Measurements from ENCODE around the gene DCHS2. TPM values are rescaled to one million over a fixed set of nuclear protein-coding genes. Genes with fewer than 3 reads are reported as not detected.

The DCHS2 gene
- total and polyA plus RNA-seq, 5 experiments from 2014 or later, result not detected

DNA sequence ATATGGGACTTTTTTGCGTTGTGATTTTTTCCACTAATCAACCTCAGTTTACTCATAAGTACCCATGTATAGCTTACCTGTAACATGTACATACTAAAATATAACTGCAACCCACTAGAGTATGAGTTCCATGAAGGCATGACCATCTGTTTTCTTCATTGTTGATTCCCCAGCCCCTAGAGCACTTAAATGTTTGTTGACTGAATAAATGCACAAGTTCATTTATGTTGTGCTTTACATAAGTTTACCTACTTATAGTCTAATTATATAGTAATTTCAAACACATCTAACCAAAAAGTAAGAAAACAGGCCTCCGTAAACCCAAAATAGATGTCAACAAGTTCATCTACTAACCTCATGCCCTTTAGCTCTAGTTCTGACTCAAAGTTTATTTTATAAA lies 34.7 kb downstream of the DCHS2 start:
- POLR2A ChIA-PET, result no interaction called here
- Mint-ChIP-seq H3K27ac (no peak overlapping the region), H3K9me3 (peaks cover 0 to 5% (median 2%) of the 10 kb centered on the region in 9 donors), H3K4me1 (no peaks in the 10 kb centered on the region), H3K4me3 (no peak overlapping the region), H3K36me3 (no peaks in the 10 kb centered on the region), H3K27me3 (peaks cover 4 to 21% (median 14%) of the 10 kb centered on the region in 5 donors)
- DNase-seq (no peak), ATAC-seq (no peak)

DNA sequence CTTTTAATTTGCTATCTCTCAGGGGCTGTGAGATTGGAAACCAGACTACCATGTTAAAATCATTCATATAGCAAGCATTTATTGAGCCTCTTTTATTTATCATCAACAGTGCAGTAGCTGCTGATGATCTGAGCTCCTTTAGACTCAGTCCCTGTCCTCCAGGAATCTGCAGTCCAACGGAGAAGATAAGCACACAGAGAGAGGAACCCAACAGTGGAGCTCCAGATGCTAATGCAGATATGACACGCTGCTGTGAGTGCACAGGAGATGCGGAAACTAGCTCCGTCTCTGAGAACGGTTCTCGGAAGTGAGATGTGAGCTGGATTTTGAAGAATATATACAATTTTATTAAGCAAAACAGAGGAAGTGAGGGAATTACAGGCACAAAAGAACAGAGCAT lies 35.4 kb downstream of the DCHS2 start:
- POLR2A ChIA-PET, result no interaction called here
- Mint-ChIP-seq H3K4me3 (no peak overlapping the region), H3K4me1 (no peaks in the 10 kb centered on the region), H3K27me3 (peaks cover 6 to 18% (median 12%) of the 10 kb centered on the region in 5 donors), H3K36me3 (no peaks in the 10 kb centered on the region), H3K27ac (no peak overlapping the region), H3K9me3 (peaks cover 0 to 5% (median 2%) of the 10 kb centered on the region in 9 donors)
- DNase-seq (no peak), ATAC-seq (no peak)

GRCh38 chr4:154455111-154455510 lies 36.5 kb downstream of the DCHS2 start:
- POLR2A ChIA-PET, result no interaction called here

GRCh38 chr4:154454710-154455109 lies 36.9 kb downstream of the DCHS2 start:
- H3K9me3 Mint-ChIP-seq, result peaks cover 0 to 5% (median 2%) of the 10 kb centered on the region in 9 donors

More at GRCh38 chr4:154455111-154455510, 36.5 kb downstream of the DCHS2 start:
- Mint-ChIP-seq H3K36me3 (no peaks in the 10 kb centered on the region), H3K27ac (no peak overlapping the region), H3K27me3 (peaks cover 6 to 18% (median 12%) of the 10 kb centered on the region in 5 donors), H3K9me3 (peaks cover 0 to 5% (median 2%) of the 10 kb centered on the region in 9 donors), H3K4me3 (no peak overlapping the region), H3K4me1 (no peaks in the 10 kb centered on the region)
- no peak for ATAC-seq
- no peak for DNase-seq

DNA sequence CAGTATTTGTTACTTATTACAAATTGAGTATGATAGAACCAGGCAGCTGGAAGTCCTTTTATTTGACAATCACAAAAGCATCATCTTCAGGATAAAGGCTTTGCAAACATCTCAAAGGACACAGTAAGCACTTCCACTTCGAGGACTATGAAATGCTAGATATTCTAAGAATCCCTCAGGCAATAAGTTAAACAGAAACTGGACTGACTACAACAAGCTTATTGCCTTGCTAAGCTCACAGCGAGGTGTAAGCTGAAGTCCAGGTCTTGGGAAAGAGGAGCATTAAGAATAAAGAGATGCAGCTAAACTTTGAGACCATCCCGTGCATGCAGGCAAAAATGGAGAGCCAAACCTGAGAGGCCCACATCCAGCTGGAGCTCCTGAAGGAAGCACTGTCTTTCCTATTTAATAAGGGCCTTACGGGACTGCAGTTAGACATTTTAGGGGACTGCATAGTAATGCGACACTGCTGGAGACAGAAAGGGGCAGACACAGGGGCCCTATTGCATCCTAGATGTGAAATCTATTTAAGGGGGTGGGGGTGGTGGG lies 38.7 kb downstream of the DCHS2 start:
- POLR2A ChIA-PET, result no interaction called here
- Mint-ChIP-seq H3K27ac (no peak overlapping the region), H3K9me3 (peaks cover 0 to 5% (median 0%) of the 10 kb centered on the region in 9 donors), H3K36me3 (no peaks in the 10 kb centered on the region), H3K4me1 (peaks cover 0 to 2% (median 0%) of the 10 kb centered on the region in 4 donors), H3K4me3 (no peak overlapping the region), H3K27me3 (peaks cover 4 to 28% (median 10%) of the 10 kb centered on the region in 5 donors)
- no peak for ATAC-seq
- no peak for DNase-seq

More at GRCh38 chr4:154454710-154455109, 36.9 kb downstream of the DCHS2 start:
- Mint-ChIP-seq H3K27me3 (peaks cover 6 to 18% (median 12%) of the 10 kb centered on the region in 5 donors), H3K36me3 (no peaks in the 10 kb centered on the region), H3K4me1 (no peaks in the 10 kb centered on the region), H3K27ac (no peak overlapping the region), H3K4me3 (no peak overlapping the region)
- POLR2A ChIA-PET, result no interaction called here
- DNase-seq (no peak), ATAC-seq (no peak)

DNA sequence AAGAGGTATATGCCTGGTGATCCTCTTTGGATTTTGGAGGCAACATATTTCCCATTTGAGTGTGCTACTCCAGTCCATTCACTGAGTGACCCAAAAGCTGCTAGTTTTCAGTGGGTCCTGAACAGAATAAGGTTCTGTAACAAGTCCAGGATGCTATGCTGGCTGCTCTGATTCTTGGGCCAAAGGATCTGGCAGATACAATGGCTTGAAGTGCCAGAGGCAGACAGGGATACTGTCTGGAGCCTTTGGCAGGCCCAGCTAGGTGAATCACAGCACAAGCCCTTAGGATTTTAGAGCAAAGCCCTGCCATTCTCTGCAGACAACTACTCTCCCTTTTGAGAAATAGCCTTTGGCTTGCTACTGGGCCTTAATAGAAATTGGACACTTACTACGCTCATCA lies 40.6 kb downstream of the DCHS2 start:
- H3K27ac Mint-ChIP-seq, result no peak overlapping the region
- peaks cover 0 to 5% (median 0%) of the 10 kb centered on the region in 9 donors for H3K9me3 Mint-ChIP-seq
- ATAC-seq (no peak), DNase-seq (no peak)
- no peak overlapping the region for H3K4me3 Mint-ChIP-seq
- peaks cover 0 to 2% (median 0%) of the 10 kb centered on the region in 4 donors for H3K4me1 Mint-ChIP-seq
- H3K27me3 Mint-ChIP-seq, result peaks cover 3 to 21% (median 10%) of the 10 kb centered on the region in 5 donors
- POLR2A ChIA-PET, result no interaction called here
- no peaks in the 10 kb centered on the region for H3K36me3 Mint-ChIP-seq

GRCh38 chr4:154444958-154445357 lies 46.6 kb downstream of the DCHS2 start:
- no peak overlapping the region for H3K27ac Mint-ChIP-seq
- H3K27me3 Mint-ChIP-seq, result peaks cover 1 to 14% (median 4%) of the 10 kb centered on the region in 5 donors
- no peaks in the 10 kb centered on the region for H3K9me3 Mint-ChIP-seq
- H3K4me1 Mint-ChIP-seq, result peaks cover 0 to 2% (median 0%) of the 10 kb centered on the region in 4 donors
- H3K36me3 Mint-ChIP-seq, result no peaks in the 10 kb centered on the region
- POLR2A ChIA-PET, result no interaction called here
- ATAC-seq, result no peak
- DNase-seq, result no peak
- H3K4me3 Mint-ChIP-seq, result no peak overlapping the region

GRCh38 chr4:154441982-154442381 lies 49.6 kb downstream of the DCHS2 start:
- no peak for DNase-seq
- Mint-ChIP-seq H3K9me3 (no peaks in the 10 kb centered on the region), H3K4me1 (no peaks in the 10 kb centered on the region), H3K27ac (no peak overlapping the region), H3K27me3 (peaks cover 0 to 6% (median 3%) of the 10 kb centered on the region in 5 donors), H3K4me3 (no peak overlapping the region), H3K36me3 (no peaks in the 10 kb centered on the region)
- no peak for ATAC-seq
- POLR2A ChIA-PET, result no interaction called here

GRCh38 chr4:154441124-154441523 lies 50.5 kb downstream of the DCHS2 start:
- Mint-ChIP-seq H3K27me3 (peaks cover 0 to 8% (median 6%) of the 10 kb centered on the region in 5 donors), H3K27ac (no peak overlapping the region), H3K36me3 (no peaks in the 10 kb centered on the region), H3K9me3 (no peaks in the 10 kb centered on the region), H3K4me1 (no peaks in the 10 kb centered on the region), H3K4me3 (no peak overlapping the region)
- POLR2A ChIA-PET, result no interaction called here
- DNase-seq (no peak), ATAC-seq (no peak)

DNA sequence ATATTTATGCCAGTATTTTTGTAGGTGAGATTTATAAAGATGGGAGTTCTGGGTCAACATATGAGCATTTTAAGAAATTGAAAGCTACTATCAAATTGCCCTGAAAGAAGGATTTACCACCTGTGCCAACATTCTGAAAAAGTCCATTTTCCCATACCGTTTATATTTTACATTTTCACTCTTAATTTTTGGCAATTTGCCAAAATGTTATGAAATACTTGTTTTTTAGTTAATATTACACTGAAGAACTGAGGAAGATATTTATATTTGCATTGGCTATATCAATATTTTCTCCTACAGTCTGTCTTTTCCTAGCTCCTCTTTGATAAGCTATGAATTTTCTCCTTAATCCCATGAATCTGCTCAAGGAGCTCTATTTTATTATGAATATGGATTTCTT lies 52.4 kb downstream of the DCHS2 start:
- POLR2A ChIA-PET, result no interaction called here
- Mint-ChIP-seq H3K27me3 (peaks cover 0 to 13% (median 12%) of the 10 kb centered on the region in 5 donors), H3K36me3 (no peaks in the 10 kb centered on the region), H3K4me3 (no peak overlapping the region), H3K4me1 (no peaks in the 10 kb centered on the region), H3K9me3 (no peaks in the 10 kb centered on the region), H3K27ac (no peak overlapping the region)
- ATAC-seq (no peak), DNase-seq (no peak)

GRCh38 chr4:154435895-154436294 lies 55.7 kb downstream of the DCHS2 start:
- ATAC-seq (no peak), DNase-seq (no peak)
- POLR2A ChIA-PET, result no interaction called here
- no peaks in the 10 kb centered on the region for H3K36me3 Mint-ChIP-seq
- peaks cover 3 to 26% (median 15%) of the 10 kb centered on the region in 5 donors for H3K27me3 Mint-ChIP-seq
- peaks cover 0 to 2% (median 0%) of the 10 kb centered on the region in 9 donors for H3K9me3 Mint-ChIP-seq
- H3K27ac Mint-ChIP-seq, result no peak overlapping the region
- no peak overlapping the region for H3K4me3 Mint-ChIP-seq
- H3K4me1 Mint-ChIP-seq, result no peaks in the 10 kb centered on the region

- no peak for ATAC-seq
- POLR2A ChIA-PET, result no interaction called here
Observed at GRCh38 chr4:154433543-154433942, 58.1 kb downstream of the DCHS2 start.

DNA sequence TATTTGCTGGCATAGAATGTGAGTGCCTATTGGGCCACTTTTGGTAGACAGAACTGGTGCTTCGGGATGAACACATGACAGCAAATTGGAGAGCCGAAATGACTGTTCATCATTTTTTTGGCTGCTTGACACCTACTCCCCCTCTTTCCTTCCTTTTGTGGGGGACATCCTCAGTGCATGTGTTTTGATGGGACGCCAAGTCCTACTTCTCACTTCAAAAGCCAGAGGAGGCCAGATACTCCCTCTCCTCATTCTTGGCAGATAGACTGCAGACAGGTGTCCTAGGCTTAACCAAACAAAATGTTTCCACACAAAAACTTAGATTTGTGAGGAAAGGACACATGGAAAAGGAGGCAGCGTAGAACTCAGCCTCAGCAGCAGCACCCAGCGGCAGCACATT lies 62.4 kb downstream of the DCHS2 start:
- Mint-ChIP-seq H3K27me3 (peaks cover 6 to 47% (median 30%) of the 10 kb centered on the region in 5 donors), H3K36me3 (no peaks in the 10 kb centered on the region), H3K27ac (no peak overlapping the region), H3K9me3 (peaks cover 0 to 2% (median 0%) of the 10 kb centered on the region in 9 donors), H3K4me3 (no peak overlapping the region), H3K4me1 (peaks cover 0 to 6% (median 0%) of the 10 kb centered on the region in 4 donors)
- POLR2A ChIA-PET, result no interaction called here
- DNase-seq (no peak), ATAC-seq (no peak)

More at GRCh38 chr4:154433543-154433942, 58.1 kb downstream of the DCHS2 start:
- Mint-ChIP-seq H3K4me3 (no peak overlapping the region), H3K27me3 (peaks cover 3 to 39% (median 16%) of the 10 kb centered on the region in 5 donors), H3K4me1 (no peaks in the 10 kb centered on the region), H3K27ac (no peak overlapping the region), H3K9me3 (peaks cover 0 to 2% (median 0%) of the 10 kb centered on the region in 9 donors), H3K36me3 (no peaks in the 10 kb centered on the region)
- no peak for DNase-seq

DNA sequence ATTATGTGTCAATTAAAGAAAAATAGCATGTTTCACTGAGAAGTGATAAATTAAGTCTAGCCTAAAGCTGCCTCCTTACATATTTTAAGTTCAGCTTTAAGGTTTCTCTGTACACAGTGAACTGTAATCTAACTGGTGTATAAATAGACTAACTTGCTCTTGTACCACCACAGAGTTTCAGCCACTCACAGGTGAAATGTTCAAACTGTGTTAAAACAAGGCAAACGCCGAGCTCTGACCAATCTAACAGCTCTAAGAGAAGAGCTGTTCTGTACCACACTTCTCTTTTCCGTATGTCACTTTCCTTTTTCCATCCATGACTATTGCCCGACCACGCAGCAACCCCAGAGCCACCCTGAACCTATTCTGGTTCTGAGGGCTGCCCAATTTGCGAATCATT lies 64.5 kb downstream of the DCHS2 start:
- Mint-ChIP-seq H3K4me3 (no peak overlapping the region), H3K27me3 (peaks cover 10 to 47% (median 25%) of the 10 kb centered on the region in 5 donors), H3K27ac (no peak overlapping the region), H3K36me3 (no peaks in the 10 kb centered on the region), H3K9me3 (peaks cover 0 to 2% (median 0%) of the 10 kb centered on the region in 9 donors), H3K4me1 (peaks cover 0 to 6% (median 0%) of the 10 kb centered on the region in 4 donors)
- POLR2A ChIA-PET, result no interaction called here
- ATAC-seq (no peak), DNase-seq (no peak)
